Measurements from ENCODE around the gene TTN.

DNA sequence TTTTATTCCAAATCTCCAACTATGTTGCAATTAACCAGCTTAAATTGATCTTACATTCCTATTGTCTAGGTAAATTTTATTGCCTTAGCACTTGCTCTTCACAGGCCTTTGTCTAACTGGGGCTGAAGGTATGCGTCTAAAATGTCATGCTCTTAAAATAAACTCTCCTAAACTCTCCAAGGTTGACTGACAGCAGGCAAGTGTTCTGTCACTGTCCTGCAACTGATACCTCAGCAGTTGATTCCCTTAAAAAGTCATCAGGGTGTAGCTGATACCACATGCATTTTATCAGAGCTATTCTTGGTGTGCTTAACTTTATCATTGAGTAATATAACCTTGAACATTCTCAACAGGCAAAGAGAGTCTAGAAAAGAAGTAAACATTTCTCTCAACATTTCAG lies 680 bp downstream of the TTN start:
- TF ChIP-seq, protein P1, sequence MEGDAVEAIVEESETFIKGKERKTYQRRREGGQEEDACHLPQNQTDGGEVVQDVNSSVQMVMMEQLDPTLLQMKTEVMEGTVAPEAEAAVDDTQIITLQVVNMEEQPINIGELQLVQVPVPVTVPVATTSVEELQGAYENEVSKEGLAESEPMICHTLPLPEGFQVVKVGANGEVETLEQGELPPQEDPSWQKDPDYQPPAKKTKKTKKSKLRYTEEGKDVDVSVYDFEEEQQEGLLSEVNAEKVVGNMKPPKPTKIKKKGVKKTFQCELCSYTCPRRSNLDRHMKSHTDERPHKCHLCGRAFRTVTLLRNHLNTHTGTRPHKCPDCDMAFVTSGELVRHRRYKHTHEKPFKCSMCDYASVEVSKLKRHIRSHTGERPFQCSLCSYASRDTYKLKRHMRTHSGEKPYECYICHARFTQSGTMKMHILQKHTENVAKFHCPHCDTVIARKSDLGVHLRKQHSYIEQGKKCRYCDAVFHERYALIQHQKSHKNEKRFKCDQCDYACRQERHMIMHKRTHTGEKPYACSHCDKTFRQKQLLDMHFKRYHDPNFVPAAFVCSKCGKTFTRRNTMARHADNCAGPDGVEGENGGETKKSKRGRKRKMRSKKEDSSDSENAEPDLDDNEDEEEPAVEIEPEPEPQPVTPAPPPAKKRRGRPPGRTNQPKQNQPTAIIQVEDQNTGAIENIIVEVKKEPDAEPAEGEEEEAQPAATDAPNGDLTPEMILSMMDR (IDR thresholded peaks at IDR 0.05), result no peak
- no peak for TF ChIP-seq POLR2A (IDR thresholded peaks at IDR 0.05)
- no peak for TF ChIP-seq POLR2AphosphoS5 (IDR thresholded peaks at IDR 0.05; ENCODE audit: insufficient read depth in 1 of 2, low read depth in 1 of 2)

Data from vagina (tissue), 2 donors.